ENCODE results near the gene CHRM3. TPM values are rescaled to one million over a fixed set of nuclear protein-coding genes. Genes with fewer than 3 reads are reported as not detected.
"Not testable (repeated sequence)": the region's sequence is repeated elsewhere in the genome, so short reads cannot be mapped to it uniquely, and the experiment has no call there.

Gene CHRM3
- total and polyA plus RNA-seq, 9 donors: 0.87 to 2.5 (median 1.6) TPM

GRCh38 chr1:239363930-239364329 lies 22.4 kb upstream of the CHRM3 start:
- Histone ChIP-seq H3K27me3 (ENCODE audit: control insufficient read depth, insufficient read depth, low read length) (no peaks in the 10 kb centered on the region), H3K9me3 (replicated peaks; ENCODE audit: control insufficient read depth, low read depth, low read length) (no peaks in the 10 kb centered on the region), H3K27ac (ENCODE audit: low read length) (no peak overlapping the region), H3K4me1 (ENCODE audit: control insufficient read depth, insufficient read depth, low read length) (no peaks in the 10 kb centered on the region), H3K4me3 (ENCODE audit: low read length) (no peak overlapping the region), H3K36me3 (ENCODE audit: control insufficient read depth, insufficient read depth, low read length) (no peaks in the 10 kb centered on the region)
- 90% methylated on average over 5 of the region's 5 CpGs for WGBS (ENCODE audit: insufficient coverage)
- peak; percentile 18 for DNase-seq

- WGBS (ENCODE audit: insufficient coverage): 66% methylated on average over 3 of the region's 4 CpGs
- Histone ChIP-seq H3K36me3 (ENCODE audit: control insufficient read depth, insufficient read depth, low read length) (no peaks in the 10 kb centered on the region), H3K4me1 (ENCODE audit: control insufficient read depth, insufficient read depth, low read length) (no peaks in the 10 kb centered on the region), H3K4me3 (ENCODE audit: low read length) (no peak overlapping the region), H3K27me3 (ENCODE audit: control insufficient read depth, insufficient read depth, low read length) (no peaks in the 10 kb centered on the region), H3K9me3 (replicated peaks; ENCODE audit: control insufficient read depth, low read depth, low read length) (no peaks in the 10 kb centered on the region), H3K27ac (ENCODE audit: low read length) (no peak overlapping the region)
- peak; percentile 32 for DNase-seq
These were observed 19.1 kb upstream of the CHRM3 start for GRCh38 chr1:239367196-239367810.

- no peak for DNase-seq
- no peaks in the 10 kb centered on the region for H3K9me3 ChIP-seq (replicated peaks; ENCODE audit: control insufficient read depth, low read depth, low read length)
- no peak overlapping the region for H3K4me3 ChIP-seq (ENCODE audit: low read length)
- no peaks in the 10 kb centered on the region for H3K4me1 ChIP-seq (ENCODE audit: control insufficient read depth, insufficient read depth, low read length)
- H3K27ac ChIP-seq (ENCODE audit: low read length): no peak overlapping the region
- WGBS (ENCODE audit: insufficient coverage): no CpG with 5 or more reads among the region's 7 CpGs
- no peaks in the 10 kb centered on the region for H3K27me3 ChIP-seq (ENCODE audit: control insufficient read depth, insufficient read depth, low read length)
- H3K36me3 ChIP-seq (ENCODE audit: control insufficient read depth, insufficient read depth, low read length): no peaks in the 10 kb centered on the region
These were observed 17.8 kb upstream of the CHRM3 start for GRCh38 chr1:239368436-239369109.

GRCh38 chr1:239370869-239371268 lies 15.5 kb upstream of the CHRM3 start:
- not testable (repeated sequence) for H3K27me3 ChIP-seq (ENCODE audit: control insufficient read depth, insufficient read depth, low read length); H3K27ac ChIP-seq (ENCODE audit: low read length); H3K4me1 ChIP-seq (ENCODE audit: control insufficient read depth, insufficient read depth, low read length); DNase-seq; H3K36me3 ChIP-seq (ENCODE audit: control insufficient read depth, insufficient read depth, low read length); H3K4me3 ChIP-seq (ENCODE audit: low read length); H3K9me3 ChIP-seq (replicated peaks; ENCODE audit: control insufficient read depth, low read depth, low read length)
- 100% methylated on average over 1 of the region's 3 CpGs for WGBS (ENCODE audit: insufficient coverage)

DNA sequence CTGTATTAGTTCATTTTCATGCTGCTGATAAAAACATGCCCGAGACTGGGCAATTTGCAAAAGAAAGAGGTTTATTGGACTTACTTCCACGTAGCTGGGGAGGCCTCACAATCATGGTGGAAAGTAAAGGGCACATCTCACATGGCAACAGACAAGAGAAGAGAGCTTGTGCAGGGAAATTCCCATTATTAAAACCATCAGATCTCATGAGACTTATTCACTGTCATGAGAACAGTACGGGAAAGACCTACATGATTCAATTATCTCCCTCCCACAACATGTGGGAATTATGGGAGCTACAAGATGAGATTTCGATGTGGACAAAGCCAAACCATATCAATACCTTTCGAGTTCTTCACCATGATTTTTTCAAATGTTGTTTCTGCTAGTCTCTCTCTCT lies 3.7 kb upstream of the CHRM3 start:
- H3K4me3 ChIP-seq (ENCODE audit: low read length): no peak overlapping the region
- no peak for DNase-seq
- H3K27ac ChIP-seq (ENCODE audit: low read length): no peak overlapping the region
- peaks cover 16% of the 10 kb centered on the region for H3K27me3 ChIP-seq (ENCODE audit: control insufficient read depth, insufficient read depth, low read length)
- no peaks in the 10 kb centered on the region for H3K36me3 ChIP-seq (ENCODE audit: control insufficient read depth, insufficient read depth, low read length)
- H3K9me3 ChIP-seq (replicated peaks; ENCODE audit: control insufficient read depth, low read depth, low read length): no peaks in the 10 kb centered on the region
- peaks cover 14% of the 10 kb centered on the region for H3K4me1 ChIP-seq (ENCODE audit: control insufficient read depth, insufficient read depth, low read length)
- WGBS (ENCODE audit: insufficient coverage): 100% methylated on average over 1 of the region's 5 CpGs

DNA sequence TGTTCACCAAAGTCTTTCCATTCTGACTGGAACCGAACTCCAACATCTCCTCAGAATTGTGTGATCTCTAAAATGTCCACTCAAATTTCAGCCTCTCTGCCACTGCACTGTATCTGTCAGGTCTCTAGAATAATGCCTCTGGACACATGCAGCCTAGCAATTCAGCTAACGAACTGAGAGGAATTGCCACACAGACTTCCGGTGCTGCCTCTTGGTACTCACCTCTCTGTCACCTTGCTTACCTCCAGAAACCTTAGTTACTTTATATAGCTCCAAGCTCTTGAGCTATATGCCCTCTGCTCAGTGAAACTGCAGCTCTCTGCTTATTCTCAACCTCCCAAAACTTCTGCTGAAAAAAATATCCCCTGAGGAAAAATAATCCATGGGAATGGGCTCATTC lies 2.7 kb upstream of the CHRM3 start:
- DNase-seq: no peak
- Histone ChIP-seq H3K4me3 (ENCODE audit: low read length) (no peak overlapping the region), H3K9me3 (replicated peaks; ENCODE audit: control insufficient read depth, low read depth, low read length) (no peaks in the 10 kb centered on the region), H3K36me3 (ENCODE audit: control insufficient read depth, insufficient read depth, low read length) (no peaks in the 10 kb centered on the region), H3K27me3 (ENCODE audit: control insufficient read depth, insufficient read depth, low read length) (peaks cover 20% of the 10 kb centered on the region), H3K4me1 (ENCODE audit: control insufficient read depth, insufficient read depth, low read length) (peaks cover 18% of the 10 kb centered on the region), H3K27ac (ENCODE audit: low read length) (no peak overlapping the region)
- 63% methylated on average over 3 of the region's 3 CpGs for WGBS (ENCODE audit: insufficient coverage)

DNA sequence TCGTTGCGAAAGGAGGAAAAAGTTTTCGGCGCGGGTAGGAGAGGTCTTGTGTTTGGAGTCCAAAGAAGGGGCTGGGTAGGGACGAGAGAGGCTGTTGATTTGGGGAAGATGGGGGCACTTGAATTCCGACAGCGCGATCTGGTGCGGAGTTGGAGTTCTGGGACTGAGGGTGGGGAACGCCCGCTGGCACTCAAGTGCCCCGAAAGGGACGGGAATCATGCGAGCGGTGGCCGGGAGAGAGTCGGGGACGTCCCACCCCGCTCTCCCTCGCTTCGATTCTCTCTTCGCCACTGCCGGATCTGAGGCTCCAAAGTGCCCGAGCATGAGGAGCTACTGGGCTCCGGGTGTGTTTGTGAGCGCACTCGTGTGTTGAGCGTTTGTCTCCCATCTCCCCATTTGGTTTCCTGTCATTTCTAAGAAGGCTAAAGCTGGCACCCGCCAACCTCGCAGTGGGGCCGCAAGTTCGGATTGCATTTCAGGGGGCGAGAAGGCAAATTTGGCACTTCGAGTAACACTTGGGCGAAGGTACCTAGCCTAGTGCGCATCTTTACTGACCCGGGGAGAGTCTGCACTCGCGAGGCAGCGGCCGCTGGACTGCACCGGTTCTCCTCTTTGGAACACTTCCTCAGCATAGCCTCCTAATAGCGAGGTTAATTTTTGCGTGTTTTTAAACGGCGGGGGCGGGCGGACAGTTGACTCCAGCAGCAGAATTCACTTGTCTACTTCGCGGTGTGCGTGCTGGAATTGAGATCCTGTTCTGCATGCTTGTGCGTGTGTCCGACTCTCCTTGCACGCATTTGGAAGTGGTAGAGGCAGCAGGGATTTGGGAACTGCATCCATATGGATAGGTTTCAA lies 1.2 kb downstream of the CHRM3 start:
- peak; percentile 43 for DNase-seq
- H3K4me3 ChIP-seq (ENCODE audit: low read length): peak overlapping the region; percentile 54
- peaks cover 20% of the 10 kb centered on the region for H3K27me3 ChIP-seq (ENCODE audit: control insufficient read depth, insufficient read depth, low read length)
- no peaks in the 10 kb centered on the region for H3K36me3 ChIP-seq (ENCODE audit: control insufficient read depth, insufficient read depth, low read length)
- H3K27ac ChIP-seq (ENCODE audit: low read length): peak overlapping the region; percentile 24
- no peaks in the 10 kb centered on the region for H3K9me3 ChIP-seq (replicated peaks; ENCODE audit: control insufficient read depth, low read depth, low read length)
- peaks cover 19% of the 10 kb centered on the region for H3K4me1 ChIP-seq (ENCODE audit: control insufficient read depth, insufficient read depth, low read length)
- under 1% methylated on average over 52 of the region's 55 CpGs for WGBS (ENCODE audit: insufficient coverage)

- peaks cover 19% of the 10 kb centered on the region for H3K4me1 ChIP-seq (ENCODE audit: control insufficient read depth, insufficient read depth, low read length)
- DNase-seq: no peak
- WGBS (ENCODE audit: insufficient coverage): 0% methylated on average over 1 of the region's 5 CpGs
- H3K36me3 ChIP-seq (ENCODE audit: control insufficient read depth, insufficient read depth, low read length): no peaks in the 10 kb centered on the region
- no peak overlapping the region for H3K27ac ChIP-seq (ENCODE audit: low read length)
- no peaks in the 10 kb centered on the region for H3K9me3 ChIP-seq (replicated peaks; ENCODE audit: control insufficient read depth, low read depth, low read length)
- H3K27me3 ChIP-seq (ENCODE audit: control insufficient read depth, insufficient read depth, low read length): peaks cover 20% of the 10 kb centered on the region
- peak overlapping the region; percentile 54 for H3K4me3 ChIP-seq (ENCODE audit: low read length)
These were observed 1.8 kb downstream of the CHRM3 start for GRCh38 chr1:239388159-239388485.

GRCh38 chr1:239388578-239388977 lies 2.2 kb downstream of the CHRM3 start:
- DNase-seq: no peak
- Histone ChIP-seq H3K27ac (ENCODE audit: low read length) (no peak overlapping the region), H3K9me3 (replicated peaks; ENCODE audit: control insufficient read depth, low read depth, low read length) (no peaks in the 10 kb centered on the region), H3K36me3 (ENCODE audit: control insufficient read depth, insufficient read depth, low read length) (no peaks in the 10 kb centered on the region), H3K4me3 (ENCODE audit: low read length) (no peak overlapping the region), H3K4me1 (ENCODE audit: control insufficient read depth, insufficient read depth, low read length) (peaks cover 19% of the 10 kb centered on the region), H3K27me3 (ENCODE audit: control insufficient read depth, insufficient read depth, low read length) (peaks cover 20% of the 10 kb centered on the region)
- WGBS (ENCODE audit: insufficient coverage): 67% methylated on average over 1 of the region's 9 CpGs

GRCh38 chr1:239389703-239390102 lies 3.3 kb downstream of the CHRM3 start:
- Histone ChIP-seq H3K4me3 (ENCODE audit: low read length) (no peak overlapping the region), H3K36me3 (ENCODE audit: control insufficient read depth, insufficient read depth, low read length) (no peaks in the 10 kb centered on the region), H3K27ac (ENCODE audit: low read length) (no peak overlapping the region), H3K9me3 (replicated peaks; ENCODE audit: control insufficient read depth, low read depth, low read length) (no peaks in the 10 kb centered on the region), H3K27me3 (ENCODE audit: control insufficient read depth, insufficient read depth, low read length) (peaks cover 20% of the 10 kb centered on the region), H3K4me1 (ENCODE audit: control insufficient read depth, insufficient read depth, low read length) (peaks cover 19% of the 10 kb centered on the region)
- 100% methylated on average over 1 of the region's 3 CpGs for WGBS (ENCODE audit: insufficient coverage)
- DNase-seq: peak; percentile 9
